DND-41 (cell line): ENCODE data around the gene STRN4.

Source experiments
- ATAC-seq: fragments of 200-7000 bp; cut with Tn5 transposase; 3 replicates; pipeline ENCODE4 v1.9.1; 2021; ENCODE audit warnings: low read depth; ENCODE audit not compliant: insufficient read depth
- DNase-seq: peaks from one replicate; pipeline ENCODE4 v3.0.0-alpha.2; 2020
- H2AFZ ChIP-seq: 2 replicates; pipeline ENCODE4 v1.6.0; 2012; ENCODE audit warnings: low read depth, low read length
- H3K27ac ChIP-seq: 2 replicates; pipeline ENCODE4 v1.5.1; 2012; ENCODE audit warnings: low read length, inconsistent platforms
- H3K27me3 ChIP-seq: fragments of 200-600 bp; sonication (generic); 2 replicates; pipeline ENCODE4 v1.6.0; 2012; ENCODE audit warnings: low read length, mild to moderate bottlenecking, inconsistent platforms; ENCODE audit not compliant: insufficient read depth, poor library complexity
- H3K36me3 ChIP-seq: 2 replicates; pipeline ENCODE4 v1.5.1; 2012; ENCODE audit warnings: low read length, inconsistent platforms; ENCODE audit not compliant: insufficient read depth
- H3K4me1 ChIP-seq: 2 replicates; pipeline ENCODE4 v1.5.1; 2012; ENCODE audit warnings: mild to moderate bottlenecking, low read length; ENCODE audit not compliant: insufficient read depth
- H3K4me2 ChIP-seq: 2 replicates; pipeline ENCODE4 v1.6.0; 2012; ENCODE audit warnings: mild to moderate bottlenecking, moderate library complexity, low read length, inconsistent platforms; ENCODE audit not compliant: insufficient read depth
- H3K4me3 ChIP-seq, 2 experiments: fragments of 200-600 bp in 1 of 2; shearing (Covaris generic) in 1 of 2; 2 replicates each; pipeline ENCODE4 v1.5.1; 2012 to 2016; ENCODE audit warnings: inconsistent platforms in 2 of 2, low read length in 2 of 2, mild to moderate bottlenecking in 2 of 2, low read depth in 1 of 2, moderate library complexity in 1 of 2
- H3K79me2 ChIP-seq: 2 replicates; pipeline ENCODE4 v1.6.0; 2012; ENCODE audit warnings: low read length, inconsistent platforms; ENCODE audit not compliant: insufficient read depth
- H3K9ac ChIP-seq: 2 replicates; pipeline ENCODE4 v1.6.0; 2012; ENCODE audit warnings: low read depth, mild to moderate bottlenecking, inconsistent platforms, low read length, moderate library complexity
- H3K9me3 ChIP-seq: 2 replicates; pipeline ENCODE4 v1.5.1; 2012; ENCODE audit warnings: low read length, moderate library complexity, mild to moderate bottlenecking, inconsistent platforms; ENCODE audit not compliant: insufficient read depth, severe bottlenecking
- H4K20me1 ChIP-seq: 2 replicates; pipeline ENCODE4 v1.6.0; 2012; ENCODE audit warnings: low read length; ENCODE audit not compliant: insufficient read depth
- EZH2 ChIP-seq: IDR thresholded peaks from 3 replicates; pipeline ENCODE4 v1.6.1; 2012; ENCODE audit warnings: borderline replicate concordance, low read depth, mild to moderate bottlenecking, moderate library complexity, low read length, inconsistent platforms; ENCODE audit not compliant: severe bottlenecking
- TF ChIP-seq, protein P1 (sequence below): IDR thresholded peaks from 2 replicates; pipeline ENCODE4 v1.5.1; 2012; ENCODE audit warnings: borderline replicate concordance, low read length, moderate library complexity, mild to moderate bottlenecking; ENCODE audit not compliant: poor library complexity, severe bottlenecking; ENCODE audit errors: extremely low read depth

STRN4 gene

DNA sequence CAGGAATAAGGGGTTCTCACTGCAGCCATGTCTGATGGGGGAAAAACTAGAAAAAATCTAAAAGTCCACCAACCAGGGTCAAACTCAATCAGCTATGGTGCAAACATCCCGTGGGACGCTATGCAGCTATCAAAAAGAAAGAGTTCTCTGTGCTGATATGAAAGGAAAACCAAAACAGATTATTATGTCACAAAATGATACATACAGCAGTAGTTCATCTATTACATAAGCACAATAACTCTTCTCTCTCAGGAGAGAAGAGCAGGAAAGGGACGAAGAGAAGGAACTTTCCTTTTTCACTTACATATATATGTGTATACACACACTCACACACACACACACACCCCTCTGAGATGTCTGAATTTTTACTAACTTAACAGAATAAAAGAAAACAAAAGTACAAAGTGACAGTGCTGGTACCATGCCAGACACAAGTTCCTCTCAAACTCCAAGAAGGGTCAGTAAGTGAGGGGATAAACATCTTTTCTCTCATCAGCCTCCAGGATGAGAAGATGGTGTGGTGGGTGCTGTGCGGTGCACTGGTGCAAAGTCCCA is 3.2 kb downstream of the STRN4 start:
- Histone ChIP-seq H3K36me3 (peaks cover 59% of the 10 kb centered on the region), H3K4me2 (peak overlapping the region; percentile 31; the same call in 1 of the 2 replicates), H3K27me3 (no peaks in the 10 kb centered on the region), H3K79me2 (peaks cover 93% of the 10 kb centered on the region), H3K27ac (no peak overlapping the region), H3K4me3 (no peak overlapping the region), H4K20me1 (peaks cover 72% of the 10 kb centered on the region), H3K4me1 (peaks cover 41% of the 10 kb centered on the region), H3K9me3 (no peaks in the 10 kb centered on the region), H2AFZ (no peak overlapping the region), H3K9ac (no peak overlapping the region)
- TF ChIP-seq EZH2 = no peak
- TF ChIP-seq, protein P1, sequence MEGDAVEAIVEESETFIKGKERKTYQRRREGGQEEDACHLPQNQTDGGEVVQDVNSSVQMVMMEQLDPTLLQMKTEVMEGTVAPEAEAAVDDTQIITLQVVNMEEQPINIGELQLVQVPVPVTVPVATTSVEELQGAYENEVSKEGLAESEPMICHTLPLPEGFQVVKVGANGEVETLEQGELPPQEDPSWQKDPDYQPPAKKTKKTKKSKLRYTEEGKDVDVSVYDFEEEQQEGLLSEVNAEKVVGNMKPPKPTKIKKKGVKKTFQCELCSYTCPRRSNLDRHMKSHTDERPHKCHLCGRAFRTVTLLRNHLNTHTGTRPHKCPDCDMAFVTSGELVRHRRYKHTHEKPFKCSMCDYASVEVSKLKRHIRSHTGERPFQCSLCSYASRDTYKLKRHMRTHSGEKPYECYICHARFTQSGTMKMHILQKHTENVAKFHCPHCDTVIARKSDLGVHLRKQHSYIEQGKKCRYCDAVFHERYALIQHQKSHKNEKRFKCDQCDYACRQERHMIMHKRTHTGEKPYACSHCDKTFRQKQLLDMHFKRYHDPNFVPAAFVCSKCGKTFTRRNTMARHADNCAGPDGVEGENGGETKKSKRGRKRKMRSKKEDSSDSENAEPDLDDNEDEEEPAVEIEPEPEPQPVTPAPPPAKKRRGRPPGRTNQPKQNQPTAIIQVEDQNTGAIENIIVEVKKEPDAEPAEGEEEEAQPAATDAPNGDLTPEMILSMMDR = no peak
- ATAC-seq (no peak), DNase-seq (no peak)

DNA sequence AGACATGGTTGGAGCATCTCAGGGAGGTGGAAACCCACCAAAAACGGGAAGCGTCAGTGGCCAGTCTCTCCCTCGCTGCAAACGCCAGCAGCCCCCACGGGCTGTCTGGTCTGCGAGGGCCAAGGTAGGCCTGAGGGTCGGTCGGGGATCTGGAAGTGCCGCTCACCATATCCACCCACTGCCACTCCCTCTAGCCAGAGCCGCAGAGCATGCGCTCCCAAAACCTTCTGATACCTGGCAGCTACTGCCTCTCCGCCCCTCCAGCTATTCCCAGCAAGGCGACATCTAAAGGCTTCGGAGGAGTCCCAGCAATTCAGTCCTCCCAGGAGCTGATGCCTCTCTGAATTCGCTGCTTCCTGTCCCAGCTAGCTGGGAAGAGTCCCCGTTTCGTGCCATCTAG is 4.8 kb downstream of the STRN4 start:
- Histone ChIP-seq H3K27ac (no peak overlapping the region), H3K9ac (no peak overlapping the region), H3K4me1 (peaks cover 33% of the 10 kb centered on the region), H3K4me2 (no peak overlapping the region), H3K79me2 (peaks cover 97% of the 10 kb centered on the region), H2AFZ (no peak overlapping the region), H3K4me3 (no peak overlapping the region), H3K36me3 (peaks cover 74% of the 10 kb centered on the region), H4K20me1 (peaks cover 88% of the 10 kb centered on the region), H3K9me3 (no peaks in the 10 kb centered on the region), H3K27me3 (no peaks in the 10 kb centered on the region)
- no peak for ATAC-seq
- DNase-seq = no peak
- TF ChIP-seq, protein P1 = no peak
- no peak for TF ChIP-seq EZH2

DNA sequence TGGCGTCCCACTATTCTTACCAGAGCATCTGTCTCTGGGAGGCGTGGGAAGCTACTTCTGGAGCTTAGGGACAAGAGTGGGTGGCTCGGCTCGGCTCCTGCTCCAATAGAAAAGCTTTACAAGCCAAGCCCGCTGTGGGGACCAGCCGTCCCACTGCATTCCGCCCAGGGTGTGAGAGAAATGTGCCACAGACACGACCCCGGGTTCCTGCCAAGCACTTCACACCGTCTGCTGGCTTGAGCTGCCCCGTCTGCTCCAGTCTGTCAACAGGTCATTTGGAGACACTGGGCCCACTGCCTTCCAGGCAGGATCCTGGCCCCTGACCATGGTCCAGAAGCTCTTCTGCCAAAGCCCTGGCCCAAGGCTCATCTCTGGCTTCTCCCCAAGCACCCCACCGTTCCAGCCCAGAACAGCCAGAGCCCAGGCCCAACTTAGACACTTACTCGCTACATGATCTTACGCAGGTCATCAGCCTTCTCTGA is 6.9 kb downstream of the STRN4 start:
- Histone ChIP-seq H3K4me2 (no peak overlapping the region), H3K27me3 (no peaks in the 10 kb centered on the region), H3K36me3 (peaks cover 80% of the 10 kb centered on the region), H3K27ac (no peak overlapping the region), H3K4me3 (no peak overlapping the region), H3K79me2 (peaks cover 89% of the 10 kb centered on the region), H3K4me1 (peaks cover 23% of the 10 kb centered on the region), H4K20me1 (peaks cover 74% of the 10 kb centered on the region), H3K9ac (no peak overlapping the region), H2AFZ (no peak overlapping the region), H3K9me3 (no peaks in the 10 kb centered on the region)
- ATAC-seq (no peak), DNase-seq (no peak)
- no peak for TF ChIP-seq EZH2
- TF ChIP-seq, protein P1 = no peak
